Occipital lobe (tissue), 2 donors: ENCODE data around the gene DPM1. TPM values are rescaled to one million over a fixed set of nuclear protein-coding genes. Genes with fewer than 3 reads are reported as not detected.

Experiments
- DNase-seq: peaks from one replicate; lab custom pipeline; 2025; lab: John Stamatoyannopoulos, UW
- total RNA-seq: library from RNA; depleted of rRNA; stranded (reverse); fragments of >200 nt; gene quantifications from one replicate; pipeline ENCODE4 v1.2.3, GENCODE V29; 2014

DPM1 gene
- total RNA-seq, 1 donor from 2014 or later: 42.6 TPM

GRCh38 chr20:50900261-50900660 is 58.1 kb downstream of the DPM1 start:
- DNase-seq: no peak

DNA sequence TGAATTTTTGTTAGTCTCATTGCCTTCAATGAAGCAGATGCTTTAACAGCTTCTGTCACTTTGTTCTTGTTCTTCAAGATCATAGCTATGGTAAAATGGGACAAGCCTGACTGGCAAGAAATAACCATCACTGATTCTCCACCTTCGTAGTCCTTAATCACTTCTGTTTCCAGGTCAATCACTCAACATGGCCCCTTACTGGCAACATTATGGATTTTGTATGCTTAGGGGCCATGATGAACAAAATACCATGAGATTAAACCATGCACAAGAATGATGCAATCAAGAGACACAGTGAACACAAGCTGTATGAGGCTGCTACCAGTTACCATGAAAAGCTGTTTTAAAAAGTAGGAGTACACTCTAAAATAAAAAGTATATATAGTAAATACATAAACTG is 59.9 kb downstream of the DPM1 start:
- no peak for DNase-seq

GRCh38 chr20:50895111-50895830 is 63.1 kb downstream of the DPM1 start:
- no peak for DNase-seq

GRCh38 chr20:50893620-50894019 is 64.7 kb downstream of the DPM1 start:
- DNase-seq: no peak

GRCh38 chr20:50892394-50892793 is 65.9 kb downstream of the DPM1 start:
- no peak for DNase-seq

GRCh38 chr20:50891138-50891537 is 67.2 kb downstream of the DPM1 start:
- no peak for DNase-seq

DNA sequence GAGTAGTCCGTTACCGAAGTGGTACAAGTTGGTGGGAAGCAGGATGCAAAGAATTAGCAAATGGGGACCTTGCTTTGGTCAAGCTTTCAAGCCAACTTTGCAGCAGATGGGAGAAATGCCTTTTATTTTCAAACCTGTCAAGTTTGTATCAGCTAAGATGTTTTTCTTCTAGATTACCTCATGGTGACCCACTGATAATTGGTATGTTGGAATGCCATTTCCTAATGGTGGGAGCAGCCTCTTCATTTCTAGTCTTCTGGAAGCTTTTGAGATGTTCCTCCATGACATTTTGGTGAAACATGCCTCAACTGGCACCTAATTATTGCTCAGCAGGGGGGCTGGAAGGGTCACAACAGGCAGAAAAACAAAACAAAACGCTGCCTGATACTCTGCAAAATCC is 70.8 kb downstream of the DPM1 start:
- DNase-seq: no peak

GRCh38 chr20:50886184-50886790 is 72.0 kb downstream of the DPM1 start:
- DNase-seq: no peak

DNA sequence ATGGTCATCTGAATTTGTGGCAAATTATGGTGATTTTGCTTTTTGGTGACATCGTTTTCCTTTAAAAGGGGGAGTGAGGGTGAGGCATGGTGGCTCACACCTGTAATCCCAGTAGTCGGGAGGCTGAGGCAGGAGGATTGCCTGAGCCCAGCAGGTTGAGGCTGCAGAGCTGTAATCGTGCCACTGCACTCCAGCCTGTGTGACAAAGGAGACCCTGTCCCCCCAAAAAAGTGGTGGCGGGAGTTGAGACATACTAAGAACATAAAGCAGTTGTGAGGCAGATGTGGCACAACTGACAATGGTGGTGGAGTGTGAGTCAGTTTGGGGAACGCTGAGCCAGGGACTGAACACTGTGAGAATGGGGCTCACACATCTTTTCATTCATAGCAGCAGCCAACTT is 72.6 kb downstream of the DPM1 start:
- DNase-seq: no peak

DNA sequence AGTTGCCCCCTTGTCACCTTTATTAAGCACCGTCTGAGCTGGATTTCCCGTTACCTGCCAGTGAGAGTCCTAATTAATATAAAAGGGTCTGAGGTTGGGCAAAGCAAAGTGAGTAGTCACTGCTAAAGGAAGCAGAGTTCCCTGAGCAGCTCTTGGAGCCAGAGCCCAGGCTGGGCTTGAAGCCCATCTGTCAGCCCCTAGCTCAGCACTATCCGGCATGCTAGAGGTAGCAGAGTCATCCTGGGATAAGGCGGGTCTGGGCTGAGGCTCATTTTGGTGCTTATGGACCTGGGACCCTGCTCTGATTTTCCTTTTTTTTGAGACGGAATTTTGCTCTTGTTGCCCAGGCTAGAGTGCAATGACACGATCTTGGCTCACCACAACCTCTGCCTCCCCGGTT is 73.3 kb downstream of the DPM1 start:
- DNase-seq: no peak

Other genes starting within 250 kb of the DPM1 start
- 17.5 TPM for gene PARD6B, start 227.0 kb downstream of the DPM1 start, total RNA-seq
- gene BCAS4, start 163.5 kb downstream of the DPM1 start, total RNA-seq: 9.8 TPM
- gene ADNP, start 27.1 kb downstream of the DPM1 start, total RNA-seq: 75.5 TPM
- gene MOCS3, start 286 bp upstream of the DPM1 start, total RNA-seq: 10.3 TPM
- gene KCNG1, start 64.6 kb upstream of the DPM1 start, total RNA-seq: 41.3 TPM